ENCODE data around the gene AK3. TPM values are rescaled to one million over a fixed set of nuclear protein-coding genes. Genes with fewer than 3 reads are reported as not detected.

The AK3 gene
- total and polyA plus RNA-seq, 10 of the 15 experiments (the other 5 are each of a cell fraction or from before 2014, with no cell fraction given): 14.2 to 86.6 (median 43.9) TPM

- TF ChIP-seq, protein P1, sequence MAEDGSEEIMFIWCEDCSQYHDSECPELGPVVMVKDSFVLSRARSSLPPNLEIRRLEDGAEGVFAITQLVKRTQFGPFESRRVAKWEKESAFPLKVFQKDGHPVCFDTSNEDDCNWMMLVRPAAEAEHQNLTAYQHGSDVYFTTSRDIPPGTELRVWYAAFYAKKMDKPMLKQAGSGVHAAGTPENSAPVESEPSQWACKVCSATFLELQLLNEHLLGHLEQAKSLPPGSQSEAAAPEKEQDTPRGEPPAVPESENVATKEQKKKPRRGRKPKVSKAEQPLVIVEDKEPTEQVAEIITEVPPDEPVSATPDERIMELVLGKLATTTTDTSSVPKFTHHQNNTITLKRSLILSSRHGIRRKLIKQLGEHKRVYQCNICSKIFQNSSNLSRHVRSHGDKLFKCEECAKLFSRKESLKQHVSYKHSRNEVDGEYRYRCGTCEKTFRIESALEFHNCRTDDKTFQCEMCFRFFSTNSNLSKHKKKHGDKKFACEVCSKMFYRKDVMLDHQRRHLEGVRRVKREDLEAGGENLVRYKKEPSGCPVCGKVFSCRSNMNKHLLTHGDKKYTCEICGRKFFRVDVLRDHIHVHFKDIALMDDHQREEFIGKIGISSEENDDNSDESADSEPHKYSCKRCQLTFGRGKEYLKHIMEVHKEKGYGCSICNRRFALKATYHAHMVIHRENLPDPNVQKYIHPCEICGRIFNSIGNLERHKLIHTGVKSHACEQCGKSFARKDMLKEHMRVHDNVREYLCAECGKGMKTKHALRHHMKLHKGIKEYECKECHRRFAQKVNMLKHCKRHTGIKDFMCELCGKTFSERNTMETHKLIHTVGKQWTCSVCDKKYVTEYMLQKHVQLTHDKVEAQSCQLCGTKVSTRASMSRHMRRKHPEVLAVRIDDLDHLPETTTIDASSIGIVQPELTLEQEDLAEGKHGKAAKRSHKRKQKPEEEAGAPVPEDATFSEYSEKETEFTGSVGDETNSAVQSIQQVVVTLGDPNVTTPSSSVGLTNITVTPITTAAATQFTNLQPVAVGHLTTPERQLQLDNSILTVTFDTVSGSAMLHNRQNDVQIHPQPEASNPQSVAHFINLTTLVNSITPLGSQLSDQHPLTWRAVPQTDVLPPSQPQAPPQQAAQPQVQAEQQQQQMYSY (CRISPR knock-in tag; IDR thresholded peaks at IDR 0.05): no peak
Measured at GRCh38 chr9:4760122-4760521, 19.1 kb upstream of the AK3 start (continued).

GRCh38 chr9:4756420-4756819 is 15.4 kb upstream of the AK3 start:
- H3K27me3 ChIP-seq (replicated peaks in 1 of 2; ENCODE audit: control insufficient read depth in 2 of 2, insufficient read depth in 2 of 2, low read length in 1 of 2): no peaks in the 10 kb centered on the region
- H3K4me2 ChIP-seq (ENCODE audit: control insufficient read depth, insufficient read depth): no peak overlapping the region
- intact Hi-C loops (cut with micrococcal nuclease; ENCODE audit: unreplicated experiment): loop anchor here (5.0 to 10.0 kb wide), 2 partner anchors 318 to 506 kb away; no protein-coding TSS in a partner anchor
- 95% methylated on average over 4 of the region's 4 CpGs for WGBS (ENCODE audit: insufficient coverage, insufficient replicate concordance, low lambda C conversion rate, missing lambda C conversion rate)
- ATAC-seq: no peak
- DNase-seq (ENCODE audit: low read depth, low spot score): no peak
- H3K9ac ChIP-seq (ENCODE audit: control insufficient read depth, insufficient read depth, low read length): no peak overlapping the region
- no peak overlapping the region for H3K27ac ChIP-seq (ENCODE audit: control insufficient read depth, insufficient read depth)
- SMC1A ChIA-PET (ENCODE audit: uncharacterized antibody, unreplicated experiment): interaction anchor here (1.0 to 2.5 kb wide), 7 partner anchors 59 to 840 kb away, joined by 3 to 10 read pairs (median 3); no protein-coding TSS in a partner anchor
- no TSS peak for BruUV-seq (replicated peaks)
- H3K4me1 ChIP-seq (ENCODE audit: control insufficient read depth, insufficient read depth, low read length): peaks cover 8% of the 10 kb centered on the region
- in situ Hi-C loops (cut with MboI): loop anchor here (5.0 kb wide), 2 partner anchors 231 to 686 kb away; partner anchors contain the start of gene JAK2
- POLR2A ChIA-PET: no interaction called here
- no peaks in the 10 kb centered on the region for H4K20me1 ChIP-seq (ENCODE audit: control insufficient read depth, insufficient read depth)
- no peak for FAIRE-seq
- no peaks in the 10 kb centered on the region for H3K9me3 ChIP-seq (replicated peaks; ENCODE audit: control insufficient read depth, insufficient read depth, low read length)
- CTCF ChIA-PET: interaction anchor here (0.7 to 2.6 kb wide), 10 partner anchors 9 to 844 kb away, joined by 3 to 15 read pairs (median 4); no protein-coding TSS in a partner anchor
- RAD21 ChIA-PET (ENCODE audit: unreplicated experiment): interaction anchor here (1.0 to 1.4 kb wide), 4 partner anchors 35 to 686 kb away, joined by 3 to 4 read pairs (median 3); no protein-coding TSS in a partner anchor
- H2AFZ ChIP-seq (ENCODE audit: control insufficient read depth, low read depth, low read length): no peak overlapping the region
- no peaks in the 10 kb centered on the region for H3K36me3 ChIP-seq (ENCODE audit: control insufficient read depth in 2 of 2, insufficient read depth in 2 of 2, low read length in 1 of 2)
- H3K79me2 ChIP-seq (ENCODE audit: control insufficient read depth, insufficient read depth, low read length): no peaks in the 10 kb centered on the region
- H3K4me3 ChIP-seq: no peak overlapping the region
- TF ChIP-seq PAX8 (IDR thresholded peaks at IDR 0.05) (no peak), JUND (IDR thresholded peaks at IDR 0.05; ENCODE audit: low read depth, low read length) (no peak), MXI1 (IDR thresholded peaks at IDR 0.05; ENCODE audit: low read depth, low read length) (no peak), POLR2A (IDR thresholded peaks at IDR 0.05; ENCODE audit: low read depth, low read length) (no peak), NBN (IDR thresholded peaks at IDR 0.05) (no peak), PML (IDR thresholded peaks at IDR 0.05; ENCODE audit: low read length) (no peak), E4F1 (IDR thresholded peaks at IDR 0.05; ENCODE audit: borderline replicate concordance, partially characterized antibody) (no peak), BCLAF1 (IDR thresholded peaks at IDR 0.05) (no peak)
- TF ChIP-seq, protein P2, sequence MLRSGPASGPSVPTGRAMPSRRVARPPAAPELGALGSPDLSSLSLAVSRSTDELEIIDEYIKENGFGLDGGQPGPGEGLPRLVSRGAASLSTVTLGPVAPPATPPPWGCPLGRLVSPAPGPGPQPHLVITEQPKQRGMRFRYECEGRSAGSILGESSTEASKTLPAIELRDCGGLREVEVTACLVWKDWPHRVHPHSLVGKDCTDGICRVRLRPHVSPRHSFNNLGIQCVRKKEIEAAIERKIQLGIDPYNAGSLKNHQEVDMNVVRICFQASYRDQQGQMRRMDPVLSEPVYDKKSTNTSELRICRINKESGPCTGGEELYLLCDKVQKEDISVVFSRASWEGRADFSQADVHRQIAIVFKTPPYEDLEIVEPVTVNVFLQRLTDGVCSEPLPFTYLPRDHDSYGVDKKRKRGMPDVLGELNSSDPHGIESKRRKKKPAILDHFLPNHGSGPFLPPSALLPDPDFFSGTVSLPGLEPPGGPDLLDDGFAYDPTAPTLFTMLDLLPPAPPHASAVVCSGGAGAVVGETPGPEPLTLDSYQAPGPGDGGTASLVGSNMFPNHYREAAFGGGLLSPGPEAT (IDR thresholded peaks at IDR 0.05; ENCODE audit: low read depth): no peak
